OCI-M1 (cell line): ENCODE data around the gene MAPK1.
"Not testable (repeated sequence)": the region's sequence is repeated elsewhere in the genome, so short reads cannot be mapped to it uniquely, and the experiment has no call there.

ENCODE experiments used
- DNase-seq: peaks from one replicate; lab custom pipeline; 2025; lab: John Stamatoyannopoulos, UW

MAPK1 gene

DNA sequence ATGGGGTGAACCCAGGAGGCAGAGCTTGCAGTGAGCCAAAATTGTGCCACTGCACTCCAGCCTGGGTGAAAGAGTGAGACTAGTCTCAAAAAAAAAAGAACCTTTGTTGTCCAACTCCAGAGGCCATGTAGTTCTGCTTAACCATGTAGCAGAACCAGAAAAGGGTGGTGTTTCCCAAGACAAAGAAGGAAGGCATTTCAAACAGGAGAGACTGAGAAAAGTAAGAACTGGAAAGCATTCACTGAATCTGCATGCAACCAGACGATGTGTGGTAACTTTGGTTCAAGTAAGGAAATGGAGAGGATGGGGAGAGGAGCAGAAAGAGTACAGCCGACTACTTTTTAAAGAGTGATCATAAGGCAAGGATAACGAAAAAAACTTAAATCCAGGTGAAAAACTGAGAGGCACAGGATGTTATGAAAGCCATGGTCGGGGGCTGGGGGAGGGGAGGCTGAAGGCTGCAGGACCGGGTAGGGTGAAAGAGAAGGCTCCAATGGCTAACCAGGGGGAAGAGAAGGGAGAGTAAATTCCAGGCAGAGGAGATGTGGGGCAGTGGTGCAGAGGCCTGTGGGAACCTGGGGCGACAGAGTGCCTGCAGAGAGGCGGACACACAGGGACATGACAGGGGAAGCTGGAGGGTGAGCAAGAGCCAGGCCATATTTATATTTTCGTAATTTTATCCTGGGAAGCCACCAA is 48.8 kb downstream of the MAPK1 start:
- no peak for DNase-seq

- DNase-seq, result not testable (repeated sequence)
Measured at GRCh38 chr22:21817497-21817853, 50.0 kb downstream of the MAPK1 start.

DNA sequence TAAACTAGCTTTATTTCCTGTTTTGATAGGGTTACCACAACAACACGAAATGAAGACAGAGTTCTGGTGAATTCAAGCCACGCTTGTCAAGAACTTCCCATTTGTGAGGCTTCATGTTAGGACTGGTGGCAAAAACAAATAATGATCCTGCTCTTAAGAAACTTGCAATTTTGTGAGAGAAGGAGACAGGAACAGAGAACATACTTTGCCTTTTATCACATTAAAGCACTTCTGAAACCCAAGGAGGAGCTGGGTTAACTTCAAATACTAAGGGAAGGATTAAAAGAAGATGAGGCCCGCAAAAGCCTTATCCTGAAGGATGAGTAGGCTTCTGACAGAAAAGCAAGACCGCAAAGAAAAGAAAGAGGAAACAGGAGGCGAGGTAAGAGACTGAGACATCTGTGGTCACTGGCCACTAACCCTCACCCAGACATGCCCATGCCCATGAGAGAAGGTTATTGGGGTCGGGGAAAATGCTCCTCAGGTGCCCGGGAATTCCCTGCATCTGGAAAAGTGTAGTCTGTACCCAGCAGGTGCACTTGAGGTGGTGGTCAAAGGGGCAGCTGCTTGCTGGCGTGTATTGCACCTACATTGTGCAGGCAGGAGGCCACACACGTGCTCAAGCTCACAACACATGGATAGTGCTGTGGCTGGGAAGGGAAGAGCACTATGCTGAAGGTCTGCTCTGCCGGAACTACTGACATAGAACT is 50.5 kb downstream of the MAPK1 start:
- DNase-seq, result peak; percentile 98

DNA sequence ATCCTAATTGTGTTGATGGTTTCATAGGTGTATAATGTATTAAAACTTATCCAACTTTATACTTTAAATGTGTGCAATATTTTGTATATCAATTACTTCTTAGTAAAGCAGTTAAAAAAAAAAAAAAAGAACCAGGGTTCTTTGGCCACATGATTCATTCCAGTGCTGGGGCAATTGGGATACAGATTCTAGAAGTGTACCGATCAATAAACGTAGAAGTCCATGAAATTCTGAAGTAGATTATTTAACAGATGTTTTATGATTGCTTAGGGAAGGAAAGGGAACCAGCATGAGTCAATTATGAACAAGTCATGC is 51.0 kb downstream of the MAPK1 start:
- DNase-seq, result no peak

DNA sequence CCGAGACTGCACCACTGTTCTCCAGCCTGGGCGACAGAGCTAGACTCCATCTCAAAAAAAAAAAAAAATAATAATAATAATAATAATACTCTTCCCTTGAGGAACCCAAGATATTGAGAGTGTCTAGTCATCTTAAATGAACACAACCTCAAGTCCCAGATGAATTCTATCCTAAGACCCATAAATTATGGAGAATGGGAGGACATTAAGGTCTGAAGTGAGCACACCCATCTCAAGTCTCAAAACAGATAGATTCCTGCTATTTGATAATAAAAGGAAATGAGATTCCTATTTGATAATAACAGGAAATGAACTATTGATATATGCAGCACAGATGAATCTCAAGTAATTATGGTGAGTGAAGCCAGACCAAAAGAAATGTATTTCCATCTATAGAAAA is 51.5 kb downstream of the MAPK1 start:
- no peak for DNase-seq

DNA sequence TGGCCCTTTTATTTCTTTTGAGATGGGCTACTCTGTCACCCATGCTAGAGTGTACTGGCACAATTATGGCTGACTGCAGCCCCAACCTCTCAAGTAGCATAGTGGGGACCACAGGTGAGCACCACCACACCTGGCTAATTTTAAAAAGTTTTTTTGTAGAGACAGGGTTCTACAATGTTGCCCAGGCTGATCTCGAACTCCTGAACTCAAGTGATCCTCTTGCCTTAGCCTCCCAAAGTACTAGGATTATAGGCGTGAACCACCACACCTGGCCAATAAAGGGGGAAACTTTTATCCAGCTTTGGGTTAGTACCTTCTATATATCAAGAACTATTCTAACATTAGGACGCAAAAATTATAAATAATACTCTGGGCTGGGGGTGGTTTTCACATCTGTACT is 52.1 kb downstream of the MAPK1 start:
- no peak for DNase-seq

DNA sequence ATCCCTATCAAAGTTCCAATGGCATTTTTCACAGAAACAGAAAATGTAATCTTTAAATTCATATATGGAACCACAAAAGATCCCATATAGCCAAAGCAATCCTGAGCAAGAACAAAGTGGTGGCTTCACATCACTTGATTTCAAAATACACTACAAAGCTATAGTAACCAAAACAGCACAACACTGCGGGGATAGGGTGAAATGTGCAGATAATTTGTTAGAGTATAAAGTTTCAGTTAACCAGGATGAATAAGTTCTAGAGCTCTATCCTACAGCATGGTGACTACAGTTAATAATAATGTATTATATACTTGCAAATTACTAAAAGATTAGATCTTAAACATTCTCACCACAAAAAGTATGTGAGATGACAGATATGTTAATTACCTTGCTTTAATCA is 55.5 kb downstream of the MAPK1 start:
- no peak for DNase-seq

DNA sequence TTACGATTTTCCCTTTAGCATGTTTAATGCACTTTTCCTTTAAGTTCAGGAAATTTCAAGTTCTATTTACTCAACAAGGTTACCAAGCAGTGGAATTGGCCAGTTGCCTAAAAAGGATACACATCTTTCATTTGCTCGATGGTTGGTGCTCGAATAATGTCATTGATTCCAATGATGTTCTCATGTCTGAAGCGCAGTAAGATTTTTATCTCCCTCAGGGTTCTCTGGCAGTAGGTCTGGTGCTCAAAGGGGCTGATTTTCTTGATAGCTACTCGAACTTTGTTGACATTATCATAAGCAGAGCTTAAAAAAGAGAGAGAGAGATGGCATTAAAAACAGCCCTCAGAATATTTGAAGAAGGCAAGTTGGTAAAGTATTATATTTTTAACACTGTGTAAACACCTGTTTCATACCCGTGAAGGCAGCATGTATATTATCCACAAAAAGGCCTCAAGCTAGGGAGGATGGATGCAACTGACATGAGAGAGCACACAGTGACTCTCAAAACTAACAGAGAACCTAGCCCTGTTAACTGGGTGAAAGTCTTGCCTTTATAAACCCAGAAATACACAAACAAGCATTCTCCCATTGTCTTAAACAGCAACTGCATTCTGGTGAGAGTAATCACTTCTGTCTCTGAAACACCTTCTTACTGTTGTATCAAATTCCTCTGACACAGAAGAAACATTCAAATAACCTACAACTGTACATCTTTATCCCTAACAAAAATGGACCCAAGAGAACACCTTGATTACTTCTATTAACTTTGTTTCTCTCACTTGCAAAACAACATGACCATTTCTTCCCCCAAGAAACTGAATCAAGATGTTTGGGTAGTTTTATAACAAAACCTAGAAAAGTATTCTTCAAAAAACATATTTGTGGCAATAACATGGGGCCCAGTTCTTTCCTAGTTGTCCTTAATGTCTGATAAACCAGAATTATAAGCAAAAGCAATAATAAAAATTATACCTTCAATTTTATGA is 59.6 kb downstream of the MAPK1 start:
- no peak for DNase-seq

DNA sequence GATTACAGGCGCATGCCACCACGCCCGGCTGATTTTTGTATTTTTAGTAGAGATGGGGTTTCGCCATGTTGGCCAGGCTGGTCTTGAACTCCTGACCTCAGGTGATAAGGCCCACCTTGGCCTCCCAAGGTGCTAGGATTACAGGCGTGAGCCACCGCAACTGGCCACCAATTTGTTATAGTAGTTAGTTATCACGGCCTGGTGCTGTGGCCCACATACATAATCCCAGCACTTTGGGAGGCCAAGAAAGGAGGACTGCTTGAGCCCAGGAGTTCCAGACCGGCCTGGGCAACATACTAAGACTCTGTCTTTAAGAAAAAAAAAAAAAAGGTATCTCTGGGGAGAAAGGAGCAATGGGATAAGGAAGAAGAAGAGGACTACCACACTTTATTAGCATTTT is 62.1 kb downstream of the MAPK1 start:
- DNase-seq, result not testable (repeated sequence)

- no peak for DNase-seq
Measured at GRCh38 chr22:21803811-21804249, 63.6 kb downstream of the MAPK1 start.

DNA sequence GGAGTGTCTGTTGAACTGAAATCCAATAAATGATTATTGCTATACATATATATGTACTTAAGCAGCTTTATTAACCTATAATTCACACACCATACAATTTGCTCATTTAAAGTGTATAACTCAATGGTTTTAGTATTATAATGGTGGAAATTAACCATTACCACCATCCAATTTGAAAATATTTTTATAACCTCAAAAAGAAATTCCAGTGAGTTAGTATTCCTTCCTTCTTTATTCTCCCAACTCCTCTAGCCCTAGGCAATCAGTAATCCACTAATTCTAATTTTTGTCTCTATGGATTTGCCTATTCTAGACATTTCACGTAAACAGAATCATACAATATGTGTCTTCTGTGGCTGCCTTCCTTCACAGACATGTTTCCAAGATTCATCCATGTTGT is 64.8 kb downstream of the MAPK1 start:
- DNase-seq, result no peak

DNA sequence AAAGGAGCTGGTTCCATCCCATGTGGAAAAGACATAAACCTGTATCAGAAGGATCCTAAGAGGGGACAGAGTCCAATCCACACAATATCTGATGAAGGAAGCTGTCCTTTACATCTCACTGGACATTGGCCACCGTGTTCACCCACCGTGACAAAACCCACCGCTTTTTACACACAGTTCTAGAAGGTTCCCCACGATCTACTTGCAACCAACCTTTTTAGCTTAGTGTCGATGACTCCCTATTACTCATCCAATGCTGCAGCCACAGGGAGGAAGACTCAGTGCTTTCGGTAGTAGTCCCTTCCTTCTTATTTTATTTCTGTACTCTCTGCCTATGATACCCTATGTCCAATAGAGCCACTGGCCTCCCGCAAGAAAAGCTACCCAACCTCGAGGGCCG is 65.4 kb downstream of the MAPK1 start:
- no peak for DNase-seq

DNA sequence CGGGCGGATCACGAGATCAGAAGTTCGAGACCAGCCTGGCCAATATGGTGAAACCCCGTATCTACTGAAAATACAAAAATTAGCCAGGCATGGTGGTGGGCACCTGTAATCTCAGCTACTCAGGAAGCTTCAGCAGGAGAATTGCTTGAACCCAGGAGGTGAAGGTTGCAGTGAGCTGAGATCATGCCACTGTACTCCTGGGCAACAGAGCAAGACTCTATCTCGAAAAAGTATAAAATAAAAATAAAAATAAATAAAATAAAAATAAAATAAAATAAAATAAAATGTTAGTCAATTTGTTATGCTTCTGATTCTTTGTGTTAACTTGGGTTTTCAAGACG is 66.2 kb downstream of the MAPK1 start:
- DNase-seq, result not testable (repeated sequence)

GRCh38 chr22:21800552-21801303 is 66.7 kb downstream of the MAPK1 start:
- DNase-seq, result no peak

DNA sequence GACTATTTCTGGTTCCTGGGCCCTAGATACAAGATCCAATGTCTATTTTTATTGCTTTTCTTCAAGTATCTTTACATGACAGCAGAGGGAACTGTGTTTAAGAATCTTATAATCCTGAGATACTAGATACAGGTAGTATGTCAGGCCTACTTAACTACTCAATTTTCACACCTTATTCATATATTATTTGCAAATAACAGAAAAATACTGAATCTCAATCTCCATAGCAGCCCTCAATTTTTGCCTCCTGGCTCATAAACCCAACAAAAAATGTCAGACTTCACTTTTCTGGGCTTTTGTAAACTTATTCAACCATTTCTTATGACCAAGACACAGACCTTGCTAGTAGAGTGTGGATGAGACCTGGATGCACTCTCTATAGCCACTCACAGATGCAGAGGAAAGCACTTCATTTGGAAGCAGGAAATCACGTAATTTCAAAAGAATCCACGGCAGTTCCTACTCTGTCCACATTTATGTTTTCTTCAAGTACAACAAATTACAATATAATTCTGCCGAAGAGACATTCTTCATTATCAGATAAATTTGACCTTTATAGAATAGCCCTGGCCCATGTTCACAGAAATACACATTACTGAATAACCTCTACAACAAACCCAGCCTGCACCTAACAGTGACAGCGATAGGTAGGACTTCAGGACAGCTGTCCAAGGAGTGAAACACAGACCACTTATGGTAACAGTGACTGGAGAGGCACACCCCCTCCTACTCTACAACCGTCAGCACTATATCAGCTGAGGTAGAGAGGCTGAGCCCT is 69.8 kb downstream of the MAPK1 start:
- DNase-seq, result no peak

DNA sequence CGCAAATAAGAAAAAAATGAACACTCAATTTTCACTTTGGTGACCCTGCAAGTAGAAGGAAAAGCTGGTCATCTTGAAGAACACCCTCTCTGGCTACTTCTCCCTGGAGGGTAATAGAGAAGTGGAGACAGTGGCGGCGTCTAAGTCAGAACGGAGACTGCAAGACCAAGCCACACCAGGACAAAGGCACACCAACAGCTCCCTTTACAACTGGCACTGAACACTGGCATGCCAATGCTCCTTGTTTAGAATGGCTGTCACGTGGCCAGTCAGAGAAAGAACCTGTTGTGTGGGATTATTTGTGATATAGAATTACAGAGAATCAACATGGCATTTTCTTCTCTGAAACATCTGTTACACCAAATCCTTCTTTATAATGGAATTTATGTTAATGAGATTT is 70.6 kb downstream of the MAPK1 start:
- DNase-seq, result no peak

- DNase-seq, result no peak
Measured at GRCh38 chr22:21796231-21796630, 71.2 kb downstream of the MAPK1 start.

- DNase-seq, result not testable (repeated sequence)
Measured at GRCh38 chr22:21793716-21794115, 73.7 kb downstream of the MAPK1 start.

DNA sequence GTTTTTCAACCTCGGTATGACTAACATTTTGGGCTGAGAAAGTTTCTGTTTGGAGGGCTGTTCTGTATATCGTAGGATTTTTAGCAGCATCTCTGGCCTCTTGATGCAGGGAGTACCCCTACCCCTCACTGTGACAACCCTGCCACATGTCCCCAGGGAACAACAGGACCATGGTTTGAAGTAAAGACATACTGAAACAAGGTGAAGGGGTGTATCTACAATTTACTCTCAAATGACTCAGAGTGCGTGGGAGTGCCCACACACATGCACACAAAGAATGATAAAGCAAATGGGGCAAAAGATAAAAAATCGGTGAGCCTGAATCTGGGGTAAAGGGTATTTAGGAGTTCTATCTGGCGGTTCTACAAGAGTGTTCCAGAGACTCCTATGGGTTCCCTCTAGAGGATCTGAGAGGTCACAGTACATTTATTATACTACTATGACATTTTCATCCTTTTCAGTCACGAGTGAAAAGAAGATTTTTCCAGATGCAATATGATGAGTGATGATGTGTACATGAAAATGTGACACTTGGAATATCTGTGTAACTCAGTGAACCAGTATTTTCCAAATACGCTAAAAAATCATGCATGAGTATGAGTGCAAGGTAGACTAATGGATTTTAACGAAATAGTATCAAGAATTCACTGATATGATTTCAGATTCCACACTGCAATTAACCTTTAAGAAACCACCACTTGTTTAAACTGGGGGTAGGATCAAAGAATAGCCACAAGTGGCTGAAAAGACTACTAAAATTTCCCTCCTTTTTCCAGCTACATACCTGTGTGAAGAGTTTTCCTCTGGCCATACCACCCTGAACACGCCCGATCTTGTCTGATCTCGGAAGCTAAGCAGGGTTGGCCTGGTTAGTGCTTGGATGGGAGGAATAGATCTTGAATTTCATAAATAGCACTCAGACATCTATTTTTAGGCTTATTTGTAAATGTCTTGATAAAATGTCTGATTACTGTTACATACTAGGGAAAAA is 75.5 kb downstream of the MAPK1 start:
- DNase-seq, result peak; percentile 95
